Ecto neural progenitor cell (in vitro differentiated cells): Measurements from ENCODE around the gene PRSS22.

ENCODE experiments used
- DNase-seq: peaks from one replicate; pipeline ENCODE4 v3.0.0-alpha.2; 2018; ENCODE audit warnings: low spot score

PRSS22 gene

GRCh38 chr16:2879854-2880508, 22.0 kb upstream of the PRSS22 start:
- no peak for DNase-seq

- DNase-seq: peak; percentile 82
Measured at GRCh38 chr16:2874912-2875362, 17.0 kb upstream of the PRSS22 start.

- no peak for DNase-seq
Measured at GRCh38 chr16:2874032-2874911, 16.3 kb upstream of the PRSS22 start.

- no peak for DNase-seq
Measured at GRCh38 chr16:2871926-2872325, 14.0 kb upstream of the PRSS22 start.

- DNase-seq: peak; percentile 95
Measured at GRCh38 chr16:2867987-2868789, 10.2 kb upstream of the PRSS22 start.

- DNase-seq: no peak
Measured at GRCh38 chr16:2867661-2867986, 9.7 kb upstream of the PRSS22 start.

- DNase-seq: no peak
Measured at GRCh38 chr16:2866431-2866830, 8.5 kb upstream of the PRSS22 start.

- DNase-seq: no peak
Measured at GRCh38 chr16:2865651-2866050, 7.7 kb upstream of the PRSS22 start.

GRCh38 chr16:2860826-2861567, 3.0 kb upstream of the PRSS22 start:
- DNase-seq: no peak

- no peak for DNase-seq
Measured at GRCh38 chr16:2859686-2860265, 1.8 kb upstream of the PRSS22 start.

- DNase-seq: no peak
Measured at GRCh38 chr16:2858245-2859025, 465 bp upstream of the PRSS22 start.

- no peak for DNase-seq
Measured at GRCh38 chr16:2856686-2857450, 1.1 kb downstream of the PRSS22 start.

GRCh38 chr16:2856061-2856670, 1.8 kb downstream of the PRSS22 start:
- DNase-seq: no peak

- no peak for DNase-seq
Measured at GRCh38 chr16:2855536-2855935, 2.4 kb downstream of the PRSS22 start.

- no peak for DNase-seq
Measured at GRCh38 chr16:2854700-2855309, 3.2 kb downstream of the PRSS22 start.

- DNase-seq: no peak
Measured at GRCh38 chr16:2853531-2854073, 4.4 kb downstream of the PRSS22 start.

- DNase-seq: no peak
Measured at GRCh38 chr16:2852731-2853507, 5.1 kb downstream of the PRSS22 start.
